Left ventricle myocardium superior (tissue), 1 donor: ENCODE data around the gene GLA. TPM values are rescaled to one million over a fixed set of nuclear protein-coding genes. Genes with fewer than 3 reads are reported as not detected.

Experiments
- ATAC-seq: fragments of 200-7000 bp; cut with Tn5 transposase; one replicate; pipeline ENCODE4 v1.9.1; 2020; ENCODE audit warnings: mild to moderate bottlenecking, moderate library complexity
- DNase-seq: peaks from one replicate; pipeline ENCODE4 v3.0.0-alpha.2; 2020
- intact Hi-C: fragments of 100-400 bp; cut with micrococcal nuclease; formaldehyde crosslinking; loops from one replicate; pipeline ENCODE4 v1.11.0; 2022
- long read RNA-seq: library from polyadenylated mRNA; unstranded; transcript quantifications from one replicate; pipeline ENCODE4 v2.0.0, GENCODE V29; 2021
- total RNA-seq: library from RNA; stranded (reverse); fragmentation: NEBNext Ultra II Directional; extraction: Animal tissue kit (Norgen Biotek cat#: 25700); gene quantifications from one replicate; pipeline ENCODE4 v1.2.1, GENCODE V29; 2021
- donor health status: DM: no; HTN: yes; CAD: no; lungs with severe emphysema.

Gene GLA
- 8.0 TPM for total RNA-seq
- long read RNA-seq, transcript GLA-201 (7 exons, 1,318 nt), result major isoform, 8 of 12 reads
- long read RNA-seq, partial matches to known transcripts, result 0 of 12 reads
- long read RNA-seq, other reads (novel, unspliced or antisense), result 2 of 12 reads

GRCh38 chrX:101407748-101408531 lies at the start of gene GLA, which contains the start of gene HNRNPH2:
Gene GLA, minus strand, starts transcription at chrX:101407925. Its CDS starts 22 bp downstream, at chrX:101407903.
Gene HNRNPH2, plus strand, starts transcription at chrX:101408222. Its CDS starts 3,767 bp downstream, at chrX:101411989.
- peak; percentile 89 for DNase-seq
- peak; percentile 99 for ATAC-seq
- intact Hi-C loops, result no loop called here

DNA sequence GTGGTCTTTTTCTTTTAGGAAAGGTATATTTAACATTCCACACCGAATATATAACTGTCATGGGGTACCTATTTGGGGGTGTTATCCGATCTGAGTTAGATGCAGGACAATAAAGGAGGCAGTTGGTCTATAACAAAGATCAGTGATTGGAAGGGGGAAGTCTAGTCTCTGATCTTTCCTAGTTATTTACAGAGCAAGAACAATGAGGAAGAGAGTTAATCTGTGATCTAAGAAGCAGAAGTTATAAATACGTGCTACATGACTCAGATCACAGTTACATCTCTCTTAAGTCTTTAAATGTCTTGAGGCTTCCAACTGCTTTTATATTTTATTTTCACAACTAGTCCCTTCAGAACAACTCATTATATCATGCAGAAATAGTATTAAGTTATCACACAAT lies 44.3 kb upstream of the GLA start:
- intact Hi-C loops, result no loop called here
- no peak for ATAC-seq
- no peak for DNase-seq

DNA sequence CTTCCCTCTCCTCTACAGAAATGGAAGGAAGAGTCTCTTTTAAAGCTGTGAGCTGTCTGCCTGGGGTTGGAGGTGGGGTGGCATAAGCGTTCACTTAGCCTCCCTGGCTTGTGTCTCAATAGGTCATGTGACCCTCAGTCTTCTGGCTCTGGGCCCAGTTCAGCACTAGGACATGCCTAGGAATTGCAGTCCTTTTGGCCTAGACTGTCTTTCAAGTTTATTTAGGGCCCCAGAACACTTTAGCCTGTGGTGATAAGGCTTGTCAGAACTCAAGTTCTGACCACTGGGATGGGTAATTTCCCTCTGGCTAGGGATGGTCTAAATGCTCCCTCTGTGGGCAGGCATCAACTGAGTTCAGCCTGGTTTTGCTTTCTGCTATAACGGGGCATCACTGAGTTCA lies 43.2 kb upstream of the GLA start:
- DNase-seq (peak; percentile 51), ATAC-seq (peak; percentile 97)
- intact Hi-C loops, result no loop called here

DNA sequence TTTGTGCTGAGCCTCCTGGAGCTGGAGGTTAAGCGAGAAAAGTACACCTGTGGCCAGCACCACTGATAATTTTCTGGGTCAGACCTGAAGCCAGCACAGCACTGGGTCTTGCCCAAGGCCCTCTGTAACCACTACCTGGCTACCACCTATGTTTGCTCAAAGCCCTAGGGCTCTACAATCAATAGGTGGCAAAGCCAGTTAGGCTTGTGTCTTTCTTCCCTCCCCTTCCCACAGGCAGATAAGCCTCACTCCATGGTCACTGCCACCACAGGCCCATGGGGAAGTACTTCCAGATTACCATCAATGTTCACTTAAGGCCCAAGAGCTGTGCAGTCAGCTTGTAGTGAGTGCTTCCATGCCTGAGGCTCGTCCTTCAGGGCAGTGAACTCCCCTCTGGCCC lies 42.4 kb upstream of the GLA start:
- intact Hi-C loops, result no loop called here
- ATAC-seq (no peak), DNase-seq (no peak)

DNA sequence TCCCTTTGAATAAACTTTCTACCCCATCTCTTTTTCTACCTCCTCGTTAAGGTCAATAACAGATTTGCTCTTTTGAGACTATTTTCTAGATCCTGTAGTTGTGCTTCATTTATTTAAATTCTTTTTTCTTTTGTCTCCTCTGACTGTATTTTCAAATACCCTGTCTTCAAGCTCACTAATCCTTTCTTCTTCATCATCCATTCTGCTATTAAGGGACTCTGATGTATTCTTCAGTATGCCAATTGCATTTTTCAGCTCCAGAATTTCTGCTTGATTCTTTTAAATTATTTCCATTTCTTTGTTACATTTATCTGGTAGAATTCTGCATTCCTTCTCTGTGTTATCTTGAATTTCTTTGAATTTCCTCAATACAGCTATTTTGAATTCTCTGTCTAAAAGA lies 41.6 kb upstream of the GLA start:
- no peak for ATAC-seq
- DNase-seq, result no peak
- intact Hi-C loops, result no loop called here

GRCh38 chrX:101442085-101442484 lies 34.4 kb upstream of the GLA start:
- ATAC-seq (no peak), DNase-seq (no peak)
- intact Hi-C loops, result no loop called here

DNA sequence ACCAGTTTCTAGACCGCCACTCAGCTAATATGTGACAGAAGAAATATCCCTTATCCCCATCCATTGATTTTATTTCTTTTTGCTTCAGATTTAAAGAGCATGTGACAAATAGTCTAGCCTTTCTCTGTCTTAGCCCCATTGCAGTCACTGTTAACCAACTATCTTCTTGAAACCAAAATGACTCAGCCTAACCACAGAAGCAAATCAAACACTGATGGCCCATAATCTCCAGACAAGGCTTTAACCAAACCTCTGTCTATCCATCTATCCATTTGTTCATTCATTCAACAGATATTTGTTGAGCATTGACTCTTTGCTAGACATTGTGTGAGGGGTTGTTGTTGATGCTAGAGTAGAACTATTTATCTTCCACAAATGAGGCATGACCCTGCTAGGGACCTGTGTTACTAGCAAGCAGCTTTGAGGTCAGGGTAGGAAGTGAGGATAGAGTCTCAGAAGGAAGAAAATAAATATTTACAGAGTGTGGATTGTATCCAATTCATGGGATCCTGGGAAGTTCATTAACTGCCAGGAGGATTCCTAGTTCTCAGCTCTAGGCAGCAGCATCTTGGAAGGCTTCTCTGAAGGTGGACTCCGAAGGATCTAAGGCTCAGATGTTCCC lies 22.8 kb upstream of the GLA start:
- ATAC-seq, result no peak

DNA sequence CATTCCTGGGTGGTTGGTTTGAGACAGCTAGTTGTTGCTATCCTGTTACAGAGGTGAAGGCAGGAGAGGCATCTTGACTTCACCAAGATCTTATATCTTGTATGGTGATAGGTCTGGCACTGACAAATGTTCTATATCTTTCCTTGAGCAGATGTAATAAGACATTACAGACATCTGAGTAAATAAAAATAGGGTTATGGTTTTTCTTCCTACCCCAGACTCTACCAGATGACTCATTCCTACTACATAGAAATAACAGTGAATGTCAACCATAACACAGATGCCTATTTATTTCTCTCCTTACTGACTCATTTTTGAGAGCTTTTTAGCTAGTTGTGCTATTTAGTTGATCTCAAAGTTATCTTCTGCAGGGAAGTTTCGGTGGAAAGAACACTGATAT lies 22.2 kb upstream of the GLA start:
- intact Hi-C loops, result no loop called here
- ATAC-seq (no peak), DNase-seq (no peak)

More for the DNA sequence above, 22.8 kb upstream of the GLA start:
- intact Hi-C loops, result no loop called here
- DNase-seq, result no peak

DNA sequence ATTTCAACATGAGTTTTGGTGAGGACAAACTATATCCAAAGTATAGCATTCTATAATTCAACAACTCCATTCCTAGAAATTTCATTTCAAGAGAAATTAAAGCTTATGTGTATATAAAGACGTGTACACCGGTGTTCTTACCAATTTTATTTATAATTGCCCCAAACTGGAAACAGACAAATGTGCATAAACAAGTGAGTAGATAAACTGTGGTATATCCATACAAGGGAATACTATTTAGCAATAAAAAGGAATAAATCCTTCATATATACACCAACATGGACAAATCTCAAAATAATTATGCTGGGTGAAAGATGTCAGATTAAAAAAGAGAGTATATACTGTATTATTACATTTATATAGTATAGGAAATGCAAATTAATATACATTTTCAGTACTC lies 20.2 kb upstream of the GLA start:
- DNase-seq (no peak), ATAC-seq (no peak)
- intact Hi-C loops, result no loop called here

DNA sequence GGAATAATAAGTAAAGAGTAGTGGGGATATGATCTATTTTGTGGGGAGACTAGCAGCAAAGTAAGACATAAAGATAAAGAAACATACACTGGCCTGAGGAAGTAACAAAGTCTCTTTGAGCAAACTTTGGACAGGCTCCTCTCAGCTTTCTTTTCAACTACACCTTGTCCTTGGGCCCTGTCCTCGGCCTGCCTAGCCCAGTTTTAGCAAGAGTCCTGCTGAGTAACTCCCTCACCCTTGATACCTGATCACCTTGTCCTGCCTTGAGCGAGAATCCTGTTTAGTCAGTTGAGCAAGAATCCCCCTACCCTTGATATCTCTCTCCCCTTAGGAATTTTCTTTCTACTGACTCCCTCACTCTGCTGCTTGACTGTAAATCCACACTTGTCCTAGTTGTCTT lies 11.8 kb upstream of the GLA start:
- ATAC-seq (no peak), DNase-seq (no peak)
- intact Hi-C loops, result no loop called here

DNA sequence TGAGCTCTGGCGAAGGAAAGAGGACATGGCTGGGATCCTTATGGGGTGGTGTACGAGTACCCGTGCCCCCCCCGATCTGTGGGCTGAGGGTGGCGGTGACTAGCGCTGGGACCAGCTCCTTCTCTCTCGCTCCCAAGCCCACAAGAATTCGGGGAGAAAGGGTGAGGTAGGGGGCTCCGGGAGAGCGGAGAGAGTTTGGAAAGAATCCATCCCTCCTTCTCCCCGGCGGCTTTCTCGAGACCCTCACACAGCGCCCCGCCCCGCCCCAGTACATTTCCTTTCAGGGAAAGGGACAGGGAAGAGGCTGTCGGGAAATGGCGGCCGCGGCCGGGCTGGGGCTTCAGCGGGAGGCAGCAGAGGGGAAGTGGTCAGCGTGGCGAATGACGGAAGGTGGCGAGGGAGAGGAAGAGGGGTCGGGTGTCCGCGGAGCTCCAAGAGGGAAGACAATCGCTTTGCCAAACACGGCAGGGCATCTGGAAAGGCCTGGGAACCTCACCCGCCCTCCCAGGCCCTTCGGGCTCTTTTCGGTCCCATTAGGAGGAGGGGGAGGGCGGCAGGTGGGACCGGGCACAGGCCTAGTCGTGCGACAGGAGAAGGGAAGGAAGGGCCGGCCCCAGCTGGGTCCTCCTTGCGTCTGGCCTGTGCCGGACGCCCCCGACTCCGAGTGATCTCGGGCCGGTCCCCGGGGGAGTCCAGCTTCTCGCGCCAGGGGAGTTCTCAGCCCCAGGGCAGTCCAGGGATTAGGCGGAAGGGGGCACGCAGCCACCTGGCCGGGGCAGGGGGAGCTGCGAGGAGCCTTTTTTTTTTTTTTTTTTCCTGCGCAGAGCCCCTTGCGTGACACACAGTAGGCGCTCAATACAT lies 10.5 kb upstream of the GLA start:
- ATAC-seq (peak; percentile 92), DNase-seq (peak; percentile 83)
- intact Hi-C loops, result no loop called here

DNA sequence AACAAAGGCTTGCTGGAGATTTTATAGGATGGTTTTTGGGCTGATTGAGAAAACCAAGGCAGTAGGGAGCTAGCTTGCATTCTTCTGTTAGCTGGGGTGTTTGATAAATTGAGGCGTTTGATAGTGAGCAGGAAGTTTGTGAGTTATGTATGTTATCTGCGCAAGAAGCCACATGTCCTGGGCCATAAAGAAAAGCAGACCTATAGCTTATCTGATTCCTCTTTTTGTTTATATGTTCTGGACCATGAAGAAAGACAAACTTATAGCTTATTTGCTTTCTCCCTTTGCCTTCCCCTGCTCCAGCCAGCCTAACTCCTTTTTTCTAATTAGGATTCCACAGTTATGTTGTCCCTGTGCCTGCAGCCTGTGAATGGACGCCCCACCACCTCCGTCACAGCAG lies 9.5 kb upstream of the GLA start:
- intact Hi-C loops, result no loop called here
- no peak for ATAC-seq
- no peak for DNase-seq

DNA sequence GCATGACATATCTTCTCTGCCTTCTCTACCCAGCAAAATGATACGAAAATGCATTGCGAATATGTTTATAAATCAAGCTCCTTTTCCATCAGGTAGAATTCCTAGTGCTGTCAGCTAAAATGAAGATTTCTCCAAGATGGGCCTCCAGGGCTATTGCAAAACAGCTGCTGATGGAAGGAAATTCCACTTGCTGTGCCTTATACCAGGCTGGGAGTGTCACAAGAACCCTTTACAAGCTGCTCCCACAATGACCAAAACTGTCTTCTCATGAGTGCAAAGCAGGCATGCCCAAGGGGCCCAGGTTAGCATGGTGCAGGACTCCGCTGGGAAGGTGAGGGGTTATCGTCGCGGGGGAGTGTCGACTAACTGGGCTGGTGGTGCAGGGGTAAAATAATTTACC lies 9.0 kb upstream of the GLA start:
- intact Hi-C loops, result no loop called here
- DNase-seq (no peak), ATAC-seq (no peak)

- ATAC-seq (peak; percentile 47), DNase-seq (no peak)
- intact Hi-C loops, result no loop called here
Measured at GRCh38 chrX:101415180-101416145, 7.7 kb upstream of the GLA start.

DNA sequence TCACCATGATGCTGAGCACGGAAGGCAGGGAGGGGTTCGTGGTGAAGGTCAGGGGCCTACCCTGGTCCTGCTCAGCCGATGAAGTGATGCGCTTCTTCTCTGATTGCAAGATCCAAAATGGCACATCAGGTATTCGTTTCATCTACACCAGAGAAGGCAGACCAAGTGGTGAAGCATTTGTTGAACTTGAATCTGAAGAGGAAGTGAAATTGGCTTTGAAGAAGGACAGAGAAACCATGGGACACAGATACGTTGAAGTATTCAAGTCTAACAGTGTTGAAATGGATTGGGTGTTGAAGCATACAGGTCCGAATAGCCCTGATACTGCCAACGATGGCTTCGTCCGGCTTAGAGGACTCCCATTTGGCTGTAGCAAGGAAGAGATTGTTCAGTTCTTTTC lies 4.3 kb upstream of the GLA start:
- no peak for DNase-seq
- ATAC-seq, result no peak
- intact Hi-C loops, result loop anchor here (5.0 kb wide), 1 partner anchor 385 kb away; no protein-coding TSS in a partner anchor

GRCh38 chrX:101410461-101410860 lies 2.7 kb upstream of the GLA start:
- intact Hi-C loops, result loop anchor here (5.0 kb wide), 1 partner anchor 387 kb away; no protein-coding TSS in a partner anchor
- no peak for ATAC-seq
- DNase-seq, result no peak

- DNase-seq (no peak), ATAC-seq (no peak)
- intact Hi-C loops, result no loop called here
Measured at GRCh38 chrX:101409043-101409442, 1.3 kb upstream of the GLA start.

DNA sequence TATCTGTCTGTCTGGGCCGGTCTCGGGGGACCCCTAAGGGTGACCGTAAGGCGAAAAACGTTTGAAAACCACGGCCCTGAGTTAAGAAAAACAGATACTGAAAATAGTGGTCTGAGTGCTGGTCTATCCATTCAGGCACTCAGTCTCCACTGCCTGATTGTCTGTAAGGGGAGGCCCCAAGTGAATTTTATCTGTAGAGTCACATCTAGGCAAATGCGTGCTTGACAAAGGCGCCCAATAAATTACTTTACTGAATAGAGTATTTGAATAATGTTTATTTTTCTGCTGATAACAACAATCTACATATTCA lies 762 bp upstream of the GLA start:
- DNase-seq (no peak), ATAC-seq (peak; percentile 3)
- intact Hi-C loops, result no loop called here
